K562 (cell line): ENCODE results near the gene TYMP. TPM values are rescaled to one million over a fixed set of nuclear protein-coding genes. Genes with fewer than 3 reads are reported as not detected.
A peak's percentile ranks its signal among the peaks of the same experiment; 100 is the strongest.

Experiments
- ATAC-seq: fragments of 200-7000 bp; cut with Tn5 transposase; 3 replicates; pipeline ENCODE4 v1.9.1; 2020; ENCODE audit warnings: moderate library complexity
- BruUV-seq: library from RNA; stranded (reverse); fragments of 400-500 nt; replicated peaks from 2 replicates; lab custom pipeline; 2021; lab: Mats Ljungman, UMichigan
- CTCF ChIA-PET: fragments of 300-600 bp; formaldehyde crosslinking; extraction: SDS; loops from one replicate; lab custom pipeline; 2021; ENCODE audit warnings: low intra/inter-chr PET ratio; lab: Yijun Ruan, JAX
- POLR2A ChIA-PET: fragments of 300-600, 350-650 bp; sonication (Branson Sonifier 250); formaldehyde crosslinking; extraction: SDS; loops from one replicate; lab custom pipeline; 2021; ENCODE audit warnings: antibody characterized with exemption, inconsistent platforms; lab: Yijun Ruan, JAX
- DNase-seq, 4 experiments: peaks; one replicate each; pipeline versions ENCODE4 v3.0.0 to v3.0.0-alpha.2; 2011 to 2018; ENCODE audit warnings: low spot score in 3 of 4, mixed read lengths in 3 of 4; ENCODE audit errors: extremely low read depth in 1 of 4
- FAIRE-seq: peaks from 2 replicates; lab custom pipeline; 2011; peaks lifted over from hg19 to GRCh38; lab: Jason Lieb, UNC
- H2AFZ ChIP-seq: 2 replicates; pipeline ENCODE4 v1.6.0; 2011; ENCODE audit warnings: low read depth, low read length, control low read depth, inconsistent platforms
- H3K27ac ChIP-seq: fragments of 200-600 bp; 3 replicates; pipeline ENCODE4 v1.8.0; 2011; ENCODE audit warnings: low read depth, mild to moderate bottlenecking, control low read depth, inconsistent platforms, low read length, moderate library complexity, mixed read lengths; ENCODE audit errors: extremely low read depth
- H3K27me3 ChIP-seq, 2 experiments: fragments of 300-600 bp in 1 of 2; 2 replicates in 1 of 2; 3 replicates in 1 of 2; pipeline versions ENCODE4 v1.6.0 to v1.8.0; 2011; ENCODE audit warnings: inconsistent platforms in 2 of 2, low read length in 2 of 2, mild to moderate bottlenecking in 1 of 2, mixed read lengths in 1 of 2, moderate library complexity in 1 of 2; ENCODE audit not compliant: control insufficient read depth in 2 of 2, insufficient read depth in 2 of 2
- H3K36me3 ChIP-seq: fragments of 300-600 bp; 3 replicates; pipeline ENCODE4 v1.8.0; 2011; ENCODE audit warnings: mild to moderate bottlenecking, low read length, inconsistent platforms; ENCODE audit not compliant: control insufficient read depth, insufficient read depth
- H3K4me1 ChIP-seq, 2 experiments: fragments of 200-600 bp in 1 of 2; replicated peaks in 1 of 2; 2 replicates in 1 of 2; 3 replicates in 1 of 2; pipeline versions ENCODE4 v1.5.1 to v1.8.0; 2011; ENCODE audit warnings: inconsistent platforms in 2 of 2, low read length in 2 of 2, mild to moderate bottlenecking in 1 of 2, mixed read lengths in 1 of 2, moderate library complexity in 1 of 2; ENCODE audit not compliant: control insufficient read depth in 2 of 2, insufficient read depth in 2 of 2
- H3K4me2 ChIP-seq: 2 replicates; pipeline ENCODE4 v1.6.1; 2011; ENCODE audit warnings: low read length, control low read depth, inconsistent platforms, mixed read lengths; ENCODE audit not compliant: insufficient read depth
- H3K4me3 ChIP-seq: fragments of 200-600 bp; sonication (generic), shearing (Covaris generic); 2 replicates; pipeline ENCODE4 v1.5.1; 2016; ENCODE audit warnings: control low read depth, inconsistent platforms
- H3K79me2 ChIP-seq: fragments of 200-600 bp; 3 replicates; pipeline ENCODE4 v1.8.0; 2011; ENCODE audit warnings: low read length, inconsistent platforms; ENCODE audit not compliant: control insufficient read depth, insufficient read depth
- H3K9ac ChIP-seq, 2 experiments: 2 replicates each; pipeline versions ENCODE4 v1.6.0 to v1.6.1; 2011; ENCODE audit warnings: low read depth in 2 of 2, low read length in 2 of 2, control low read depth in 1 of 2, inconsistent platforms in 1 of 2, mild to moderate bottlenecking in 1 of 2, mixed read lengths in 1 of 2; ENCODE audit not compliant: insufficient read depth in 1 of 2
- H3K9me1 ChIP-seq: one replicate; pipeline ENCODE4 v1.6.0; 2011; ENCODE audit warnings: inconsistent platforms, mild to moderate bottlenecking, low read length, moderate library complexity; ENCODE audit not compliant: control insufficient read depth, insufficient read depth
- H3K9me3 ChIP-seq: replicated peaks from 2 replicates; pipeline ENCODE4 v1.5.1; 2011; ENCODE audit warnings: low read depth, low read length, inconsistent platforms; ENCODE audit not compliant: control insufficient read depth, insufficient read depth
- H4K20me1 ChIP-seq: replicated peaks from 2 replicates; pipeline ENCODE4 v1.6.1; 2011; ENCODE audit warnings: low read length, inconsistent platforms, mixed read lengths; ENCODE audit not compliant: control insufficient read depth, insufficient read depth
- NCOA6 ChIP-seq: fragments of 450-650 bp; IDR thresholded peaks from 2 replicates; pipeline ENCODE4 v1.6.1; 2017; ENCODE audit warnings: mild to moderate bottlenecking
- NR0B1 ChIP-seq: fragments of 450-650 bp; IDR thresholded peaks from one replicate; pipeline ENCODE4 v1.6.1; 2018; ENCODE audit warnings: mild to moderate bottlenecking, moderate library complexity; ENCODE audit not compliant: partially characterized antibody
- ZBTB33 ChIP-seq: sonication (generic); formaldehyde crosslinking; IDR thresholded peaks from 2 replicates; pipeline ENCODE4 v1.8.1; 2023; ENCODE audit warnings: mild to moderate bottlenecking, missing genetic modification reagents
- WGBS: fragments of 100-300 bp; shearing (Covaris generic); methylation state at CpG from one replicate; pipeline ENCODE4 v1.1.6; 2016; ENCODE audit warnings: low coverage, mixed read lengths; ENCODE audit not compliant: insufficient coverage; ENCODE audit errors: missing lambda C conversion rate; 5-methylcytosine and 5-hydroxymethylcytosine counted together
- in situ Hi-C: fragments of 300-500 bp; cut with MboI; formaldehyde crosslinking; loops from 4 replicates; pipeline ENCODE4 v1.15.0; 2018; ENCODE audit warnings: inconsistent platforms, mixed read lengths
- intact Hi-C: fragments of 100-400 bp; cut with micrococcal nuclease; formaldehyde crosslinking; loops from 2 replicates; pipeline ENCODE4 v1.14.2; 2022
- polyA plus RNA-seq, 8 experiments: library from polyadenylated mRNA; depleted of rRNA in 4 of 8; stranded (reverse) in 5 of 8; unstranded in 3 of 8; fragments of >200 nt; fragmentation: Nextera tagmentation in 2 of 8; fragmentation: Illumina TruSeq in 1 of 8; extraction: Ambion mirVana in 2 of 8; extraction: Trizol in 1 of 8; gene quantifications; 2 replicates each; pipeline versions ENCODE4 v1.2.1 to v1.2.3, GENCODE V29; 2011 to 2014; ENCODE audit warnings: inconsistent platforms in 1 of 8, missing spikeins in 1 of 8
- total RNA-seq, 7 experiments: library from RNA; depleted of rRNA in 6 of 7; stranded (reverse); fragments of >200 nt in 6 of 7; fragmentation: Illumina TruSeq in 2 of 7; extraction: Trizol in 2 of 7; gene quantifications; 2 replicates each; pipeline versions ENCODE4 v1.2.1 to v1.2.3, GENCODE V29; 2011 to 2021; ENCODE audit warnings: low replicate concordance in 1 of 7

Gene TYMP
- total and polyA plus RNA-seq, 9 of the 15 experiments (the other 6 are each of a cell fraction or from before 2014, with no cell fraction given) = 0.03 to 4.0 (median 2.4) TPM; not detected in 4

GRCh38 chr22:50481045-50481439 is 48.8 kb downstream of the TYMP start:
- no peaks in the 10 kb centered on the region for H3K9me3 ChIP-seq
- ATAC-seq = no peak
- CTCF ChIA-PET = no interaction called here
- peak overlapping the region; percentile 55 for H3K4me3 ChIP-seq
- H3K27me3 ChIP-seq = no peaks in the 10 kb centered on the region
- peak overlapping the region; percentile 70 to 80; a peak in 3 of 4 replicates for H3K9ac ChIP-seq
- FAIRE-seq = no peak
- BruUV-seq = no TSS peak
- H3K79me2 ChIP-seq = no peaks in the 10 kb centered on the region
- WGBS = 41% methylated on average over 13 of the region's 45 CpGs
- intact Hi-C loops (no loop called here), in situ Hi-C loops (no loop called here)
- H3K27ac ChIP-seq = no peak overlapping the region
- no peaks in the 10 kb centered on the region for H3K9me1 ChIP-seq
- H3K4me1 ChIP-seq = peaks cover 4 to 56% of the 10 kb centered on the region in 2 experiments; a peak in 3 of 5 replicates
- no peaks in the 10 kb centered on the region for H4K20me1 ChIP-seq
- peak overlapping the region; percentile 74; the same call in 1 of the 2 replicates for H3K4me2 ChIP-seq
- POLR2A ChIA-PET = interaction anchor here (0.7 kb wide), 1 partner anchor 83 kb away, joined by 3 read pairs; no protein-coding TSS in a partner anchor
- DNase-seq = no peak
- H3K36me3 ChIP-seq = no peaks in the 10 kb centered on the region
- TF ChIP-seq NCOA6 (peak; percentile 57), NR0B1 (no peak), ZBTB33 (peak; percentile 55; the same call in 1 of the 2 replicates)
- H2AFZ ChIP-seq = peak overlapping the region; percentile 55; the same call in 1 of the 2 replicates
